GM21390 (cell line): Measurements from ENCODE around the gene NHSL1.

ENCODE experiments used
- ATAC-seq: cut with Tn5 transposase; IDR thresholded peaks from one replicate; pipeline ENCODE4 v1.9.1; 2021; ENCODE audit not compliant: unreplicated experiment

The NHSL1 gene

GRCh38 chr6:138467901-138468300 lies 31.4 kb downstream of the NHSL1 start:
- no peak for ATAC-seq

DNA sequence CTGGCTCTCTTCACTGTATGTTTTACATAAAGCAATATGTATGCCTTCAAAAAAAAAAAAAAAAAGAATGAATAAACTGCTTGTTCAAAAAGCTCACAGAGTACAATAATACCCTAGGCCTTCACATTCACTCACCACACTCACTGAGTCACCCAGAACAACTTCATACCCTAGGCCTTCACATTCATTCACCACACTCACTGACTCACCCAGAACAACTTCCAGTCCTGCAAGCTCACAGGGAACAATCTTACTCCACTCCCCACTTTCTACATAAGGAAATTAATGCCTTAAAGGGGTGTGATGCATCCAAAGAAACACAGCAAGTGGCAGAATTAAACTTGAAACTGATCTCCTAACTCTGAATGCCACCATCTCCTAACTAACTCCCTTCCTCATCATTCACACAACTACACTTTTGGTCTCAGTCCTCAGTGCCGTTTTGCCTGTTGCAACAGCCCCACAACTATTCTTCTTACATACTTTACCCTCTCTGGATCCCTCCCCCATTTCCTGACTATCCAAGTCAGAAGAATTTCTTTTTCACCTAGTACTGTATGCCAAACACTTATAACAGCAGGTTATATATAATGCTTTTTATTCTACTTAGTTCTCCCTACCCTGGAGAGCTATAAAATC lies 34.2 kb downstream of the NHSL1 start:
- no peak for ATAC-seq

GRCh38 chr6:138464085-138464484 lies 35.2 kb downstream of the NHSL1 start:
- ATAC-seq = no peak

DNA sequence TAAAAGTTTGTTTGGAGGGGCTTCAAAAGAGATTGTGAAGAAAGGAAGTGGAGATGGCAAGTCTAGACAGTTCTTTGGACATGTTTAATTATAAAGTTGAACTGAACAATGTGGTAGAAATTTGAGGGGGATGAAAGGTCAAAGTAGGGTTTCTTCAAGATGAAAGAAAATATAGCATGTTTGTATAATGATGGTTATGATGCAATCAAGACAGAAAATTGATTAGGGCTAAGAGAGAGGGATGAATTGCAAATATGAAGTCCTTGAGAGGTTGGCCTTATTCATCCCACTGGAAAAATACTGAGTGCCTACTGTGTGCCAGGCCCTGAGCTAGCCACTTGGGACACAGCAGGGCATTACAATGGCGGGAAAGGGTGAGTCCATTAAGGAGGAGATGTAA lies 37.6 kb downstream of the NHSL1 start:
- no peak for ATAC-seq

DNA sequence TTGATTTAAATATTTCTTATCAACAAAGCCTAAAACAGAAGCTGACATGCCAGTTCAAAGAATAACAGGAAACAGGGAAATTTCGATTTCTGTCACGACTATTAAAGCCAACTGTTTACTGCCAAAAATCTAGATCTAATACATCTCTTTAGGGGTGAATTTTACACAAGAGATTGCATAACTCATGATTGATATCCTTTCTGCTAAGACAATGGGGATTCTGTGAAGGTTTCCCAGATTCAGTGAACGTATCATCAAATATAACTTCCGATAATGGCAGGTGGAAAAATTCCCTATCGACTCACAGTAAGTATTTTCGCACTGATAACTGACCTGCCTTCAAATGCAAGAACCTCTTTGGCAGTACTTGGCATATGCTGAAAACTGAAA lies 42.9 kb downstream of the NHSL1 start:
- ATAC-seq = peak; percentile 3

DNA sequence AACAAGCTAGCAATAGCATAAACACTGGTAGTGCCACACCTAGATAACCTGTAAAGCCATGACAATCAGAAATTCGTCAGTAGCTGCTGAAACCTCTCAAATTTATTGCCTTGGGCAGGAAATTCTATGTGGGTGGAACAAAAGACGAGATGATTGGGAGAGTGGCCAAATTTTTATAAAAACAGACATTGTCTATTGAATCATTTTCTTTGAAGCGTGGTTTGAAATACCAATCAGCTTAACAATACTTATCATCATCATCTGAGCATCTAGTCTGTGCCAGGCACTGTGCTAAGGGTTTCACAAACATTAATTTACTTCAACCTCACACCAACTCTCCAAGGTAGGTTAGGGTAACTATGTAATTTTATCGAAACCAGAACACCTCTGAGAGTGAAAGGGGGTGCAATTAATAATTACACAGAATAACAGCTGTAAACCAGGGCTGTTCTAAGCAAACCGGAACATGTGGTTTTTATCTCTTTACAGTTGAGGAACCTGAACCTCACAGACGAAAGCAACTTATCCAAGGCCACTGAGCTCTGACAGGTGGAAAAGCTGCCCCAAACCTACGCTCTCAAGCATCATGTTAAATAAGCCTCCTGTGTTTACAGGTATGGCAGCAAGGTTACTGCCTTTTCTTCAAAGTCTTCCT lies 43.4 kb downstream of the NHSL1 start:
- ATAC-seq = peak; percentile 96

- peak; percentile 46 for ATAC-seq
Observed at GRCh38 chr6:138454981-138455706, 44.1 kb downstream of the NHSL1 start.

GRCh38 chr6:138451043-138451442 lies 48.3 kb downstream of the NHSL1 start:
- no peak for ATAC-seq

DNA sequence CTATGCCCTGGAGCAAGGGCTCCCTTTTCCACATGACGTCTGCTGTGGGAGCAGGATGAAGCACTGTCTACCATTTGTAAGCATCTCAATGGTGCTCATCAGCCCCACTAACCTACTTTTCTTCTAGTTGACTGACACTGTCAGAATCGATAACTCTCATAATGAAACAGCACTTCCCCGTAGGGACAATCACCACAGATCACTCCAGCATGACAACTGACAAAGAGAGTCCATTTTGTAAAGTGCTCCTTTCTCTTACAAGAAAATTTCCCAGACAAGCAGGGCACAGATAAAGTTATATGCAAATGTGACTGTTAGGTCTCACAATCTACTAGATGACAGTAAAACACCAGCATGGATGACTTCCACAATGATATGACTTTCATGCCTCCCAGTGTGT lies 48.8 kb downstream of the NHSL1 start:
- peak; percentile 45 for ATAC-seq

- ATAC-seq = no peak
Observed at GRCh38 chr6:138446821-138447220, 52.5 kb downstream of the NHSL1 start.

GRCh38 chr6:138443979-138444378 lies 55.3 kb downstream of the NHSL1 start:
- ATAC-seq = no peak

GRCh38 chr6:138442663-138443062 lies 56.6 kb downstream of the NHSL1 start:
- ATAC-seq = no peak

DNA sequence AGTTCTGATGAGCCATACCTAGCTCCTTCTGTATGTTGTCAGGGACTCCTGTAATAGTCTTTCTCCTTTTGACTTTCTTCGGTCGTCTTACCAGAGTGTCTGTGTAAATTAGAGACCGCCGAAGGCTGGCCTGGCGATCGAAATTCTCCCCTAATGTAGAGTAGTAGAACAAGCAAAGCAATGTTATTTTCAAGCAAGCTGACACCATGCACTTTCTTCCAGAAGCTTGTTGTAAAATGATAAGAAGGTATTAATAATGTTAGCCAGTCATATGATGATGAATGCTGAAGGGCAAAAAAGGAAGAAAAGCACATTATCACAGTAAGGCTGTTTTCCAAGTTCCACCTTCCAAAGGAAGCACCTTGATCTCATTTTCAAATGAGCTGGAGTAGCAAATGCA lies 57.3 kb downstream of the NHSL1 start:
- no peak for ATAC-seq

DNA sequence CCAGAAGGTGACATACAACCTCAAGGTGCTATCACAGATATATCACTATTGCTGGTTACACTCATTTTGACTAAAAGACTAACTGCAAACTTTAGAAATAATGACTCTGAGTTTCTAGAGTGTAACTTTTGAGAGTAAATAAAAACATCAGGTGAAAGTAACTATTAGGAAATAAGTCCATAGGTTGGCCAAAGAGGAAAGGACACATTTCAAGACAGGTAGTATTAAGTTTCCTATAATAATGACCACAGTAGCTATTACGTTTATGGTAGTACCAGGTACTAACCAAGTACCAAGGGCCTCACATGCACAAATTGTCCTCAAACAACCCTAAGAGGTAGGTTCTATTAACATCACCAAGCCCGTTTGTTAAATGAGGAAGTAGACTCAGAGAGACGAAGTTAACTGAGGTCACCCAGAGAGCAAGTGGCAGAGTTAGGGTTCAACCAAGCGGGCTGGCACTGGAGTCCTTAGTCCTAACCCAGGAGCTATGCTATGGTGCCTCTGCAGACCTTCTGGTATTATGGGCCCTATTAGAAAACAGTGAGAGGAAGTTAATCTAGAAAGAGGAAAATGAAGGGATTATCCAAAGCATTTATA lies 58.4 kb downstream of the NHSL1 start:
- no peak for ATAC-seq

DNA sequence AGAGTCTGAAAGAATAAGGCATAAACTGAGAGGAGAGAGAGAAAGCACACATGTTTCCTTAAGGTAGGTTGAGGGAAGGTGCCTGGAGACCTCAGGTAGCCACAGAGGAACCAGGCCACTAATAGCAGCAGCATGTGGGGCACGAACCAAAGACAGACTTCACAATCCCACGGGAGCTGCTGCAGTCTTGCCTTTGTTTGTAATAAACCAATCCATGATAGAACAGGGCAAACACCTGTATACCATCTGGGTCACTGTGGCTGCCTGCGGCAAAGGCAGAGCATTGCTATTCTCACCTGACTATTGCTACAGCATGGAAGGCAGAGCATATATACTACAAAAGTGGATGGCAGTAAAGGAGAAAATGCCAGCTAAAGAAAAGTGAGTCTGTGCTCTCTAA lies 59.0 kb downstream of the NHSL1 start:
- ATAC-seq = no peak

DNA sequence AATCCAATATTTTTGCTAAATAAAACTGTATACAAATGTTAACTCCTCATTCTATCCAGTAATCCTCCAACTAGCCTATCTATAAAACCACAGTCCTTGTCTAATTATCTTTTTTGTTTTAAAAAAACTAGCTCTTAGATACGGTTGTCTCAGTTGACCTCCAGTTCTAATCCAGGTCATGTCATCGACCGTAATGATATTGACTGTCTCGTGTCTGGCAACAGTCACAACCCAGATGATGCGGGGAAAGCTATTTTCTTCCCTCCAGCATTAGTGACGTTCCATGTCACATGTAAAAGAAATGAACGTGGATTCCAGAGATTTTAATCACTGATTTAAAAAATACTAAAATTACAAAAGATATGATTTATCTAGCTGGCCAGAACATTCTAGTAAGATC lies 59.7 kb downstream of the NHSL1 start:
- no peak for ATAC-seq

DNA sequence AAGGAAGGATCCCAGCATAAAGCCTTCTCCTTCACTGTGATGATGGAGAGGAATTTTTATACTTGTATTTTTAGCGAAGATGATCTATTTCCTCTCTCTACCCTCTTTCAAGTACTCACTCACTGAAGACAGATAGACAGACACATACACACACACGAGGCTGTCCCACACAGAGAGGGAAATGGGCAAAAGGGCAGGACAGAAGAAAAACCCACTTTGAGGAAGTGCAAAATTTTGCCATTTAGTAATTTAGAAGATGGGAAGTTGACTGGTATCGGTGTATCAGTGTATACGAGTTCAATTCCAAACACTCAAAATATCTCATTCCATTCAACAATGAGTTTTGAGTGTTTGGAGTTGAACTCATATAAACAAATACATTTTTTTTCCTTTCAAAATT lies 64.4 kb downstream of the NHSL1 start:
- no peak for ATAC-seq

DNA sequence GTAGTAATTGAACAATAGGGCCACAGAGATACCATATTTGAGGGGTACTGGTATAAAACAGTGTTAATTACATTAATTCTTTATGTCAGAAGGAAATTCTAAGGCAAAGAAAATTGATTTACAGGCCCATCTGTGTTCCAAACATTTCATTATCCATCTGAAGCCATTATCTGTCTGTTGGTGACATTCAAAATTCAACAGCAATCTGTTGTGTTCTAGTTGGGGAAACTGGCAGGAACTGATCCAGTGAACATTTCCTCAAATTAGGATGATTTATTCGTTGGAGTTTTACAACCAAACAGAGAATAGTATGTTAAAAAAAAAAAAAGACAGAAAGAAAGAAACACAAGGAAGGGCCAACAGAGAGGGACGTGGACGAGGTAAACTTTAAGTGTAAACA lies 65.2 kb downstream of the NHSL1 start:
- ATAC-seq = no peak

DNA sequence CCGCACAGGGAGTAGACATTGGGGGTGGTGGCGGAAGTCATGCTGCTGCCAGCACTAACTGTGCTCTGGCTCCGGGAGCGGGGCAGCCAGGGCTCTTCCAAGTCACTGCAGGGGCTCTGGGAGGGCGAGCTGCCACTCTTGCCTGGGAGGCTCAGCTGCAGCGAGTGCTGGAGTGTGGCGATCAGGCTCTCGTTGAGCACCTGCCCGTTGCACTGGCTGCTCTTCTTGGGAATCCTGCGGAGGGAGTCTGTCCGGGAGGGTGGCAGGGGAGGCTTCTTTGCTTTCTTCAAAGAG lies 67.3 kb downstream of the NHSL1 start:
- no peak for ATAC-seq

DNA sequence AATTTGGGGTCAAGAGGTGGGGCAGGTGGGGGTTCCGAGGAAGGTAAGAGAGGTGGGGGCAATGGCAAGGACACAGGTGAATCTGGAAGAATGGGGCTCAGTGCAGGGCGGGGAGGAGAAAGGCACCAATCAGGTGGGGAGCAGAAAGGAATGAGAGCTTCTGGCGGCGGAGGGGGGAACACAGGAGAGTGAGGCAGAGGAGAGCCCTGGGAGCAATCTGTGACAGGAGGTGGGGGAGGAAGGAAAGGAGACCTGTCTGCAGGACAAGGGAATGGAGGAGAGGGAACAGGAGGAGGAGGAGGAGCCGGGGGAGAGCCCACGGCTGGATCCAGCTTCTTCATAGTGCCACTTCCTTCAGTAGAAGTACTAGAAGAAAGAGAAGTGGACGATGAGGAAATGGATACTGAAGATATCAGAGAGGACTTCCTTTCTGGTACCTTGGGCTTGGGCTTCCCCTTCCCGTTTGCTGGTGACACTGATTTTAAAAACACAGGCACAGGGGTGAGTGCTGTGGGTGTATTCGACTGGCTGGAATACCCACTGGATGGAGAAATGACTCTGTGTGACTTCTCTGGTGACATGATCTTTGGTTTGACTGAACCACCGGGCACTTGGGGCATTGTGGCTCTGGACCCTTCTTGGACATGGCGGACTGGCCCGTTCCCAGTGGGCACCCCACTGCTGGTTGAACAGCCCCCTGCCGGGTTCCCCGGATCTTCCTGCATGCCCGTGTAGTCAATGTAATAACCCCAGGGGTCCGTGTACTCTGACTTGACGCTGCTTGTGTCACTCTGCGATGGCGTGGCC lies 67.8 kb downstream of the NHSL1 start:
- ATAC-seq = no peak

- ATAC-seq = no peak
Observed at GRCh38 chr6:138430361-138431145, 68.7 kb downstream of the NHSL1 start.
